DMS114 treated with DMSO at 0.1 percent for 48 hours (cell line): ENCODE measurements around the gene RNF180.
A peak's percentile ranks its signal among the peaks of the same experiment; 100 is the strongest.
"Not testable (repeated sequence)": the region's sequence is repeated elsewhere in the genome, so short reads cannot be mapped to it uniquely, and the experiment has no call there.

ENCODE experiments used
- DNase-seq: peaks from one replicate; lab custom pipeline; 2025; ENCODE audit not compliant: unreplicated experiment; lab: John Stamatoyannopoulos, UW

The RNF180 gene

DNA sequence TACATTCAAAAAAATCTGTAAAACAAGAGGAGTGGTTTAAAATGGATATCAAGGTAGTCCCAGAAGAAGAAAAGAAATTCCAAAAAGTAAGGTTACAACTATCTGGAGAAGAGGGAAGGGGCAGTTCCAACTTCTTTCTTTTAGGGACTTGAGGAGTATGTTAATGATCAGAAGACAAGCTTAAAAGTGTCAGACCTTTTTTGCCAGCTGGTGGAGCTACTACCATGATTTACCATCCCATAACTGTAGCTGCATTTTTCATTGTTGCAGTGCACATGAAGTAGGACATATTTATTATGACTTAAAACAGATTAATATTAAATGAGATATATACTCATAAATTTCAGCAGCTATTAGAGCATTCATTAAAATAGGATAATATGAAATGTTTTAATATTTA is 181.7 kb downstream of the RNF180 start:
- no peak for DNase-seq

DNA sequence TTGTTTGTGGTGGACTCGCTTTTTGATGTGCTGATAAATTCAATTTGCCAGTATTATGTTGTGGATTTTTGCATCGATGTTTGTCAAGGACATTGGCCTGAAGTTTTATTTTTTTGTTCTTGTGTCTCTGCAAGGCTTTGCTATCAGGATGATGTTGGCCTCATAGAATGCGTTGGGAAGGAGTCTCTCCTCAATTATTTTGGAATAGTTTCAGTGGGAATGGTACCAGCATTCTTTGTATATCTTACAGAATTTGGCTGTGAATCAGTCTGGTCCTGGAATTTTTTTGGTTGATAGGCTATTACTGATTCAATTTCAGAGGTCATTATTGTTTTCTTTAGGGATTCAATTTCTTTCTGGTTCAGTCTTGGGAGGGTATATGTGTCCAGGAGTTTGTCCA is 198.8 kb downstream of the RNF180 start:
- no peak for DNase-seq

DNA sequence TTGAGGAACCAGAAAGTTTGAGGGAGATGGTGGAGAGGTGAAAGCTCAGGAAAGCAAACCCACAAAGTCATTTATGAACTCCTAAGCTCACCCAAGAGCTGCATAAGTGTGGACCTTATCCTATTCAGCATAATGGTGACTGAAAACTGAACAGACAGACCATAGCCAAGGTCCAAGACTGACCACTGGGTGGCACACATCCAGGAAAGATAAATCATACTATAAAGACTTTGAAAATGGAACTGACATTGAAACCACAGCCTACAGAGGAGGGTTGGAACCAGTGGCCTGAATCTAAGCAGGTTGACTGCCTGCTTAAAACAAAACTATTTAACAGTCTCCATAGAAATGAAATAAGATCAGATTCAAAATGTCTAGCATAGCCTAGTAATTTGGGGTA is 219.1 kb downstream of the RNF180 start:
- DNase-seq = peak; percentile 0

DNA sequence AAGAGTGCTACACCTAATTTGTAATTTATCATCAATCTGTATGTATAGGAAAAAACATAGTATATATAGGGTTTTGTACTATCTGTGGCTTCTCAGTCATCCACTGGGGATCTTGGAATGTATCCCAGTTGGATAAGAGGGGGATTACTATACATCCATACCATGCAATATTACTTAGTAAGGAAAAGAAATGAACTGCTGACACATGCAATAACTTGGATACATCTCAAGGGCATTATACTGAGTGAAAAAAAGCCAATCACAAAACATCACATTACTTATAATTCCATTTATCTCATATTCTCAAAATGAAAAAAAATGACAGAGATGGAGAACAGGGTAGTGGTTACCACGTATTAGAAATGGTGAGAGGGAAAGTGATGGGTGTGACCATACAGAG is 231.9 kb downstream of the RNF180 start:
- no peak for DNase-seq

DNA sequence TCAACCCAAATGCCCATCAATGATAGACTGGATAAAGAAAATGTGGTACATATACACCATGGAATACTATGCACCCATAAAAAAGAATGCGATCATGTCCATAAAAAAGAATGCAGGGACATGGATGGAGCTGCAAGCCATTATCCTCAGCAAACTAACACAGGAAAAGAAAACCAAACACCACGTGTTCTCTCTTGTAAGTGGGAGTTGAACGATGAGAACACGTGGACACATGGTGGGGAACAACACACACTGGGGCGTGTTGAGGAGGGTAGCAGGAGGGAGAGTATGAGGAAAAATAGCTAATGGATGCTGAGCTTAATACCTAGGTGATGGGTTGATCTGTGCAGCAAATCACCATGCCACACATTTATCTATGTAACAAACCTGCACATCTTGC is 233.1 kb downstream of the RNF180 start:
- DNase-seq = not testable (repeated sequence)

DNA sequence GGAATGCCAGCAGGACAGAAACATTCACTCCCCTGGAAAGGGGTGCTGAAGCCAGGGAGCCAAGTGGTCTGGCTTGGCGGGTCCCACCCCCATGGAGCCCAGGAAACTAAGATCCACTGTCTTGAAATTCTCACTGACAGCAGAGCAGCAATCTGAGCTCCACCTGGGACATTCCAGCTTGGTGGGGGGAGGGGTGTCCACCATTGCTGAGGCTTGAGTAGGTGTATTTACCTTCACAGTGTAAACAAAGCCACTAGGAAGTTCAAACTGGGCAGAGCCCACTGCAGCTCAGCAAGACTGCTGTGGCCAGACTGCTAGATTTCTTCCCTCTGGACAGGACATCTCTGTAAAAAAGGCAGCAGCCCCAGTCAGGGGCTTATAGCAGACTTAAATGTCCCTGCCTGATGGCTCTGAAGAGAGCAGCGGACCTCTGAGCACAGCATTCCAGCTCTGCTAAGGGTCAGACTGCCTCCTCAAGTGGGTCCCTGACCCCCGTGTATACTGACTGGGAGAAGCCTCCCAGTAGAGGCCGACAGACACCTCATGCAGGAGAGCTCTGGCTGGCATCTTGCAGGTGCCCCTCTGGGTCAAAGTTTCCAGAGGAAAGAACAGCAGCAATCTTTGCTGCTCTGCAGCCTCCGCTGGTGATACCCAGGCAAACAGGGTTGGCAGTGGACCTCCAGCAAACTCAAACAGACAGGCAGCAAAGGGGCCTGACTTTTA is 241.6 kb downstream of the RNF180 start:
- DNase-seq = not testable (repeated sequence)

DNA sequence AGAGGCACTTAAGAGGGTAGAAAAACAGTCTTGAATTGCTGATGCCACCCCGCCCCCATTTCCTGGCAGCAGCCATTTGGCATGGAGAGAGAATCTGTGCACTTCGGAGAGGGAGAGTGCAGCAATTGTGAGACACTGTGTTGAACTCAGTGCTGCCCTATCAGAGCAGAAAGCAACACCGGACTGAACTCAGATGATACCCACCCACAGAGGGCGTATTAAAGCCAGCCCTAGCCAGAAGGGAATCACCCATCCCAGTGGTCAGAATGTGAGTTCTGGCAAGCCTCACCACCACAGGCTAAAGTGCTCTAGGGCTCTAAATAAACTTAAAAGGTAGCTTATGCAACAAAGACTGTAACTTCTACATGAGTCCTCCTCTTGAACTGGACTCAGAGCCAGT is 251.7 kb downstream of the RNF180 start:
- no peak for DNase-seq

DNA sequence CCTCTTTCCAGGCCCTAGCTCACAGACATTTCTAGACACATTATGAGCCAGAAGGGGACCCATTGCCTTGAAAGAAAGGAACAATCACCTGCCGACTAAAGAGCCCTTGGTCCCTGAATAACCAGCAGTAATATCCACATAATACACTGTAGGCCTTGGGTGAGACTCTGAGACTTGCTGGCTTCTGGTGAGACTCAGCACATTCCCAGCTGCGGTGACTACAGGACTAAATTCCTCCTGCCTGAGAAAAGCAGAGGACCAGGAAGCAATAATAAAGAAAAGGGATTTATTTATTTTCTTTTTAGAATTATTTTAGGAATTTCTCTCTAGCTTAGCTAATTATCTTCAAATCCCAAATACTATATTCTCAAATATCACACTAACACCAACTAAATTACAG is 252.4 kb downstream of the RNF180 start:
- no peak for DNase-seq
